Measurements from ENCODE around the gene PDAP1.

DNA sequence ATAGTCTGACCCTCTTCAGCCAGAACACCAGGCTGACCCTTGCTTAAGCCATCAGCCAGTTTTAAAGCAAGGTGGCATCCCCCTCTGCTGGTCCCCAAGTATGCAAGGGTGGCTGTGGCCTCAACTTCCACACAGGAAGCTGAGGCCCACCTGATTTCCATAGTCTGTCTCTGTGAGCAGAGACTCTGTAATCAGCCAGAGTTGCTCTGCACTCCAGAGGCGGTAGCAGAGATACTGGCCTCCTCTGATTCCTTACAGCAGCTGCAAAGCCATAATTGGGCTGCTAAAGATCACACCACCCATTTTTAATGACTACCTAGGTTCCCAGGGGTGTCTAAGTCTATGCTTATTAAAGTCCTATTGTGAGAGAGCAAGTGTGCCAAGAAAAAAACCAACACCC lies 1.8 kb downstream of the PDAP1 start:
- TF ChIP-seq CTCF (IDR thresholded peaks at IDR 0.05), result no peak
- no peak for TF ChIP-seq POLR2AphosphoS5 (IDR thresholded peaks at IDR 0.05)
- TF ChIP-seq POLR2A (IDR thresholded peaks at IDR 0.05), result no peak
- no peak for TF ChIP-seq EP300 (IDR thresholded peaks at IDR 0.05)

Measured in sigmoid colon (tissue), 4 donors.